ENCODE data around the gene LY6G5B.

DNA sequence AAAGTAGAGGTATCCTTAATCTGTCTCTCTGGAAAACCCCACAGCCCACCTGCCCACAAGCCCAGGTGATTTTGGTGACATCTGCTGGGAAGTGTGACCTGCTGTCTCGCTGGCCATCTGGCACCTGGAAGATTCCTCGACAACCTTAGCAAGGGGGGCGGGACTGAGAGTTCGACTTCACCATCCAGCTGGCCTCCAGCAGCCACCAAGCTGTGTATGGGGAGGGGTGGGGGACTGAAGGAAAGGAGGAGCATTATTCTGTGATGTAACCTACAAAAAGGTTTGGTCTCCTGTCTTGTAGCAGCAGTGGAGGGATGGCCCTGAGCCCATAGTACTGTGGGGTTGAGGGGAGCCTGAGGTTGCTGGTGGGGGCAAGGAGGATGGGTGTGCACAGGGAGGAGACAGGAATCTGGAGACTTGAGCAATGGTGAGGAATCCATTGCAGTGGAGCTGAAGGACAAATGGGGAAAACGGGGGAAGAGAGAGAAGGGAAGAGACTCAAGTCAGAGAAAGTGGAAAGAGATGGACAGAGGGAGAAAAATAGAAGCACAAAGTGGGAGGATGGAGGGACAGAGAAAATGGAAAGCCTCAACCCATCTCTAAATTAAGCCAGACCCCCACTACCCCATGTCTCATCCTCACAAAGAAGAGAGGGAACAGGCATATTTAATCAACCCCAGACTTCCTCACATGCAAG, 40.9 kb downstream of the LY6G5B start:
- TF ChIP-seq, protein P1, sequence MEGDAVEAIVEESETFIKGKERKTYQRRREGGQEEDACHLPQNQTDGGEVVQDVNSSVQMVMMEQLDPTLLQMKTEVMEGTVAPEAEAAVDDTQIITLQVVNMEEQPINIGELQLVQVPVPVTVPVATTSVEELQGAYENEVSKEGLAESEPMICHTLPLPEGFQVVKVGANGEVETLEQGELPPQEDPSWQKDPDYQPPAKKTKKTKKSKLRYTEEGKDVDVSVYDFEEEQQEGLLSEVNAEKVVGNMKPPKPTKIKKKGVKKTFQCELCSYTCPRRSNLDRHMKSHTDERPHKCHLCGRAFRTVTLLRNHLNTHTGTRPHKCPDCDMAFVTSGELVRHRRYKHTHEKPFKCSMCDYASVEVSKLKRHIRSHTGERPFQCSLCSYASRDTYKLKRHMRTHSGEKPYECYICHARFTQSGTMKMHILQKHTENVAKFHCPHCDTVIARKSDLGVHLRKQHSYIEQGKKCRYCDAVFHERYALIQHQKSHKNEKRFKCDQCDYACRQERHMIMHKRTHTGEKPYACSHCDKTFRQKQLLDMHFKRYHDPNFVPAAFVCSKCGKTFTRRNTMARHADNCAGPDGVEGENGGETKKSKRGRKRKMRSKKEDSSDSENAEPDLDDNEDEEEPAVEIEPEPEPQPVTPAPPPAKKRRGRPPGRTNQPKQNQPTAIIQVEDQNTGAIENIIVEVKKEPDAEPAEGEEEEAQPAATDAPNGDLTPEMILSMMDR (IDR thresholded peaks at IDR 0.05) = no peak
- TF ChIP-seq POLR2AphosphoS5 (IDR thresholded peaks at IDR 0.05) = no peak
